ENCODE data around the gene SCN11A. TPM values are rescaled to one million over a fixed set of nuclear protein-coding genes. Genes with fewer than 3 reads are reported as not detected.
A peak's percentile ranks its signal among the peaks of the same experiment; 100 is the strongest.

The SCN11A gene
- total and polyA plus RNA-seq, 2 of the 13 experiments (the other 11 are each of a cell fraction or from before 2014, with no cell fraction given) = 0.02 to 0.11 TPM

GRCh38 chr3:39051649-39052561 lies at the start of gene SCN11A, which contains the start of gene WDR48 (continued):
- peak; percentile 54; the same call in 1 of the 2 replicates for TF ChIP-seq EED (CRISPR knock-in tag; IDR thresholded peaks at IDR 0.05)
- TF ChIP-seq NPAS2 (CRISPR knock-in tag; IDR thresholded peaks at IDR 0.05; ENCODE audit: borderline replicate concordance) = no peak
- no peak for TF ChIP-seq ZNF414 (CRISPR knock-in tag; IDR thresholded peaks at IDR 0.05)
- TF ChIP-seq TMF1 (CRISPR knock-in tag; IDR thresholded peaks at IDR 0.05; ENCODE audit: low read depth) = no peak; the same call in 1 of the 2 replicates
- TF ChIP-seq ZNF317 (CRISPR knock-in tag; IDR thresholded peaks at IDR 0.05) = no peak
- TF ChIP-seq ZFAT (CRISPR knock-in tag; conservative IDR thresholded peaks at IDR 0.05) = no peak
- peak; percentile 94 for TF ChIP-seq HDAC1 (CRISPR knock-in tag; IDR thresholded peaks at IDR 0.05)
- TF ChIP-seq ZNF761 (CRISPR knock-in tag; conservative IDR thresholded peaks at IDR 0.05) = no peak; the same call in 1 of the 2 replicates
- peak; percentile 62; the same call in 1 of the 2 replicates for TF ChIP-seq ZNF264 (CRISPR knock-in tag; IDR thresholded peaks at IDR 0.05)
- TF ChIP-seq, protein P1, sequence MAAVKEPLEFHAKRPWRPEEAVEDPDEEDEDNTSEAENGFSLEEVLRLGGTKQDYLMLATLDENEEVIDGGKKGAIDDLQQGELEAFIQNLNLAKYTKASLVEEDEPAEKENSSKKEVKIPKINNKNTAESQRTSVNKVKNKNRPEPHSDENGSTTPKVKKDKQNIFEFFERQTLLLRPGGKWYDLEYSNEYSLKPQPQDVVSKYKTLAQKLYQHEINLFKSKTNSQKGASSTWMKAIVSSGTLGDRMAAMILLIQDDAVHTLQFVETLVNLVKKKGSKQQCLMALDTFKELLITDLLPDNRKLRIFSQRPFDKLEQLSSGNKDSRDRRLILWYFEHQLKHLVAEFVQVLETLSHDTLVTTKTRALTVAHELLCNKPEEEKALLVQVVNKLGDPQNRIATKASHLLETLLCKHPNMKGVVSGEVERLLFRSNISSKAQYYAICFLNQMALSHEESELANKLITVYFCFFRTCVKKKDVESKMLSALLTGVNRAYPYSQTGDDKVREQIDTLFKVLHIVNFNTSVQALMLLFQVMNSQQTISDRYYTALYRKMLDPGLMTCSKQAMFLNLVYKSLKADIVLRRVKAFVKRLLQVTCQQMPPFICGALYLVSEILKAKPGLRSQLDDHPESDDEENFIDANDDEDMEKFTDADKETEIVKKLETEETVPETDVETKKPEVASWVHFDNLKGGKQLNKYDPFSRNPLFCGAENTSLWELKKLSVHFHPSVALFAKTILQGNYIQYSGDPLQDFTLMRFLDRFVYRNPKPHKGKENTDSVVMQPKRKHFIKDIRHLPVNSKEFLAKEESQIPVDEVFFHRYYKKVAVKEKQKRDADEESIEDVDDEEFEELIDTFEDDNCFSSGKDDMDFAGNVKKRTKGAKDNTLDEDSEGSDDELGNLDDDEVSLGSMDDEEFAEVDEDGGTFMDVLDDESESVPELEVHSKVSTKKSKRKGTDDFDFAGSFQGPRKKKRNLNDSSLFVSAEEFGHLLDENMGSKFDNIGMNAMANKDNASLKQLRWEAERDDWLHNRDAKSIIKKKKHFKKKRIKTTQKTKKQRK (IDR thresholded peaks at IDR 0.05; ENCODE audit: low read length) = no peak
- no peak; the same call in 1 of the 2 replicates for TF ChIP-seq ZNF552 (CRISPR knock-in tag; IDR thresholded peaks at IDR 0.05; ENCODE audit: borderline replicate concordance)
- no peak; the same call in 1 of the 2 replicates for TF ChIP-seq HINFP (CRISPR knock-in tag; IDR thresholded peaks at IDR 0.05; ENCODE audit: low read depth)
- TF ChIP-seq ZNF83 (CRISPR knock-in tag; IDR thresholded peaks at IDR 0.05; ENCODE audit: borderline replicate concordance) = no peak
- TF ChIP-seq ZNF138 (CRISPR knock-in tag; IDR thresholded peaks at IDR 0.05; ENCODE audit: low read depth) = no peak
- TF ChIP-seq ZNF468 (CRISPR knock-in tag; IDR thresholded peaks at IDR 0.05) = 0 out of 2 replicates have a peak, but pooled peaks have one; percentile 15
- TF ChIP-seq DMAP1 (CRISPR knock-in tag; IDR thresholded peaks at IDR 0.05) = peak; percentile 87
- no peak for TF ChIP-seq RFX3 (CRISPR knock-in tag; IDR thresholded peaks at IDR 0.05)
- TF ChIP-seq YY1 (IDR thresholded peaks at IDR 0.05; ENCODE audit: insufficient read depth, insufficient replicate concordance, low read depth, low read length) = peak; percentile 98
